Neuronal stem cell (in vitro differentiated cells): Measurements from ENCODE around the gene MGAT5B.

Source experiments
- DNase-seq: peaks from one replicate; pipeline ENCODE4 v3.0.0-alpha.2; 2013; ENCODE audit warnings: low spot score
- H2AFZ ChIP-seq: one replicate; pipeline ENCODE4 v1.6.1; 2013; ENCODE audit warnings: mild to moderate bottlenecking, low read length, inconsistent platforms
- H2AK5ac ChIP-seq: 2 replicates; pipeline ENCODE4 v1.6.1; 2013; ENCODE audit warnings: low read depth, mild to moderate bottlenecking, inconsistent platforms, low read length, moderate library complexity, mixed read lengths
- H2BK120ac ChIP-seq: 2 replicates; pipeline ENCODE4 v1.6.1; 2013; ENCODE audit warnings: low read depth, mild to moderate bottlenecking, inconsistent platforms, low read length, moderate library complexity, mixed read lengths
- H2BK12ac ChIP-seq: one replicate; pipeline ENCODE4 v1.6.1; 2013; ENCODE audit warnings: low read length, inconsistent platforms
- H2BK15ac ChIP-seq: 2 replicates; pipeline ENCODE4 v1.6.1; 2013; ENCODE audit warnings: mild to moderate bottlenecking, low read length, inconsistent platforms, mixed read lengths
- H2BK5ac ChIP-seq: one replicate; pipeline ENCODE4 v1.6.1; 2013; ENCODE audit warnings: inconsistent platforms, mild to moderate bottlenecking, low read length, moderate library complexity
- H3K14ac ChIP-seq: one replicate; pipeline ENCODE4 v1.6.1; 2013; ENCODE audit warnings: low read length, inconsistent platforms
- H3K18ac ChIP-seq: 2 replicates; pipeline ENCODE4 v1.6.1; 2013; ENCODE audit warnings: low read length, inconsistent platforms
- H3K23ac ChIP-seq: 2 replicates; pipeline ENCODE4 v1.6.1; 2013; ENCODE audit warnings: low read depth, mild to moderate bottlenecking, mixed read lengths, low read length, inconsistent platforms; ENCODE audit not compliant: poor library complexity
- H3K27ac ChIP-seq: replicated peaks from 3 replicates; pipeline ENCODE4 v1.5.1; 2013; ENCODE audit warnings: low read length, inconsistent platforms
- H3K27me3 ChIP-seq, 3 experiments: 2 replicates each; pipeline ENCODE4 v1.6.1; 2013; ENCODE audit warnings: low read length in 3 of 3, mild to moderate bottlenecking in 2 of 3, inconsistent platforms in 1 of 3, low read depth in 1 of 3, mixed read lengths in 1 of 3, moderate library complexity in 1 of 3; ENCODE audit not compliant: control insufficient read depth in 3 of 3, insufficient read depth in 3 of 3
- H3K36me3 ChIP-seq, 2 donors: replicated peaks in 1 of 2; 2 replicates each; pipeline ENCODE4 v1.6.1; 2013; ENCODE audit warnings: low read length in 2 of 2; ENCODE audit not compliant: control insufficient read depth in 2 of 2, insufficient read depth in 2 of 2
- H3K4ac ChIP-seq: 2 replicates; pipeline ENCODE4 v1.6.1; 2013; ENCODE audit warnings: inconsistent platforms, mild to moderate bottlenecking, low read length, moderate library complexity
- H3K4me1 ChIP-seq, 2 donors: 1 replicate in 1 of 2; 2 replicates in 1 of 2; pipeline ENCODE4 v1.6.1; 2013; ENCODE audit warnings: low read length in 2 of 2, low read depth in 1 of 2; ENCODE audit not compliant: control insufficient read depth in 2 of 2, insufficient read depth in 1 of 2
- H3K4me2 ChIP-seq: one replicate; pipeline ENCODE4 v1.6.1; 2013; ENCODE audit warnings: mild to moderate bottlenecking, low read length, inconsistent platforms; ENCODE audit not compliant: insufficient read depth, poor library complexity, severe bottlenecking
- H3K4me3 ChIP-seq, 2 donors: 2 replicates each; pipeline ENCODE4 v1.5.1; 2013; ENCODE audit warnings: low read length in 2 of 2, mild to moderate bottlenecking in 2 of 2, inconsistent platforms in 1 of 2, moderate library complexity in 1 of 2
- H3K79me1 ChIP-seq: one replicate; pipeline ENCODE4 v1.6.1; 2013; ENCODE audit warnings: low read depth, mild to moderate bottlenecking, inconsistent platforms, low read length, moderate library complexity
- H3K9ac ChIP-seq: one replicate; pipeline ENCODE4 v1.6.1; 2013; ENCODE audit warnings: mild to moderate bottlenecking, low read depth, low read length, inconsistent platforms; ENCODE audit not compliant: poor library complexity
- H3K9me3 ChIP-seq, 2 donors: replicated peaks in 1 of 2; 2 replicates each; pipeline versions ENCODE3 to v1.6.1; 2013; ENCODE audit warnings: low read length in 2 of 2, mild to moderate bottlenecking in 2 of 2, inconsistent platforms in 1 of 2, low read depth in 1 of 2, mixed read lengths in 1 of 2, moderate library complexity in 1 of 2; ENCODE audit not compliant: control insufficient read depth in 2 of 2, insufficient read depth in 1 of 2
- H4K8ac ChIP-seq: one replicate; pipeline ENCODE4 v1.6.1; 2013; ENCODE audit warnings: low read depth, mild to moderate bottlenecking, inconsistent platforms, low read length, moderate library complexity
- H4K91ac ChIP-seq: one replicate; pipeline ENCODE4 v1.6.1; 2013; ENCODE audit warnings: low read length, low read depth, mild to moderate bottlenecking, inconsistent platforms; ENCODE audit not compliant: poor library complexity
- WGBS, 2 donors: extraction: QIAGEN DNeasy Blood & Tissue Kit; methylation state at CpG; one replicate each; pipeline ENCODE4 v1.1.7; 2013; ENCODE audit warnings: missing lambda C conversion rate in 2 of 2, mixed read lengths in 1 of 2; ENCODE audit not compliant: insufficient read length in 2 of 2, insufficient replicate concordance in 1 of 2; ENCODE audit errors: extremely low coverage in 2 of 2; 5-methylcytosine and 5-hydroxymethylcytosine counted together

The MGAT5B gene

DNA sequence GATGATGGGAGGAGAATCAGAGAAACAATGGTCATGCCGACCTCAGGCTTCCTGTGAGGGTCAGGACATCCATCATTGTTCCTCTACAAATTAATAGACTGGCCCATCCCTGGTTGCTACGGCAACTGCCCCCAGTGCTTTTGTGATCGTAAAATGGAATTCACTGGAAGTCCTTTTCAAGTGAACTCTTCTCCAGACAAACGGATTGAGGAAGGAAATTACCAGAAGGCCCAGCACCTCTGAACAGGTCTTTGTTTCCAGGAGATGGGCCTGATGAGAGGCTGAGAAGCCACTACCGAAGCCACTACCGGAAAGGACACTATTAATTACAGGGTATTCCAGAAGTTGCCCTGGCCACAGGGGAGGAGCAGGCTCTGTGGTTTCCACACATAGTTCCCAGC lies 126.0 kb downstream of the MGAT5B start:
- Histone ChIP-seq H3K27me3 (no peaks in the 10 kb centered on the region), H2BK120ac (no peak overlapping the region), H3K4ac (no peak overlapping the region), H3K27ac (peak overlapping the region; percentile 95), H2BK5ac (peak overlapping the region; percentile 4), H3K14ac (no peak overlapping the region), H2AFZ (peak overlapping the region; percentile 27), H2AK5ac (no peak overlapping the region), H3K9ac (no peak overlapping the region), H3K36me3 (no peaks in the 10 kb centered on the region), H4K8ac (no peak overlapping the region), H3K18ac (no peak overlapping the region), H3K23ac (no peak overlapping the region), H3K4me1 (peaks cover 37 to 40% of the 10 kb centered on the region in 2 donors), H3K4me3 (no peak overlapping the region), H2BK12ac (no peak overlapping the region), H4K91ac (no peak overlapping the region), H3K4me2 (no peak overlapping the region), H2BK15ac (no peak overlapping the region), H3K79me1 (no peaks in the 10 kb centered on the region), H3K9me3 (no peaks in the 10 kb centered on the region)
- WGBS, 2 donors = no CpG with 5 or more reads among the region's 6 CpGs
- peak; percentile 46 for DNase-seq

DNA sequence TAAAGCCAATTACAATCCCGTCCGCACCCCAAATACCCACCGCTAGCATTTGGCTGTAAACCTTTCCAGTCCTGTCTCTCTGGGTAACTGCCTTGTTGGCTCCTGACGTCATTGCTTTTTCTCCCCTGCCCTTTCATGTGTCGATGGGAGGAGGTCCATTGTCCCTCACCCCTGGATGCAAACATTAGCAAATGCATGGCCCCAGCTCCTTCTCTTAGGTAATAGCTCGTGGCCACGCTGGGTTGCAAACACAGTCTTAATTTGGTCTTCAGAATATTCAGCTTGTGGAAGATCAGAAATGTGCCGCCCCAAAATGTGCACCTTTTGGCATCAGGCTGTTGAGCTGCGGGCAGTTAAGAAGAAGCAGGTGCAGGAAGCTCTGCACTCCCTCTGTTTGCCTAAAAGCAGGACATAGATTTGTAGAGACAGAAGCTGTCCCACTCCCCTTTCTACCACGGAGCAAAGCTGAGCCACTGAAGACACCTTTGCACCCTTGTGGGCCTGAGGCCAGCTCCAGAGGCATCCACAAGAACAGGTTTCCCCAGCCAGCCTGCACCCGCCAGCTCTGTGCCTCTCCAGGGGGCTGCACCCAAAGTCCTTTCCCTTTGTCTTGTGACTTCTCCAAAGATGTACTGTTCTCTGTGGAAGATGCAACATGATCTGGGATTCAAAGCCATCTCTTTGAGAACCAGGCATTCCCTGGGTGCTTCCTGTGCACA lies 127.3 kb downstream of the MGAT5B start:
- Histone ChIP-seq H2BK15ac (peak overlapping the region; percentile 88), H2AK5ac (peak overlapping the region; percentile 86), H3K14ac (no peak overlapping the region), H4K8ac (no peak overlapping the region), H2AFZ (peak overlapping the region; percentile 42), H4K91ac (no peak overlapping the region), H2BK12ac (peak overlapping the region; percentile 87), H3K36me3 (no peaks in the 10 kb centered on the region), H3K79me1 (no peaks in the 10 kb centered on the region), H3K27ac (peak overlapping the region; percentile 95), H2BK120ac (peak overlapping the region; percentile 56), H3K4ac (peak overlapping the region; percentile 77), H3K4me2 (no peak overlapping the region), H3K4me1 (peaks cover 37 to 40% of the 10 kb centered on the region in 2 donors), H3K18ac (peak overlapping the region; percentile 93), H3K9me3 (no peaks in the 10 kb centered on the region), H3K23ac (no peak overlapping the region), H3K27me3 (no peaks in the 10 kb centered on the region), H3K9ac (no peak overlapping the region), H3K4me3 (no peak overlapping the region), H2BK5ac (no peak overlapping the region)
- DNase-seq = no peak
- no CpG with 5 or more reads among the region's 11 CpGs for WGBS, 2 donors

DNA sequence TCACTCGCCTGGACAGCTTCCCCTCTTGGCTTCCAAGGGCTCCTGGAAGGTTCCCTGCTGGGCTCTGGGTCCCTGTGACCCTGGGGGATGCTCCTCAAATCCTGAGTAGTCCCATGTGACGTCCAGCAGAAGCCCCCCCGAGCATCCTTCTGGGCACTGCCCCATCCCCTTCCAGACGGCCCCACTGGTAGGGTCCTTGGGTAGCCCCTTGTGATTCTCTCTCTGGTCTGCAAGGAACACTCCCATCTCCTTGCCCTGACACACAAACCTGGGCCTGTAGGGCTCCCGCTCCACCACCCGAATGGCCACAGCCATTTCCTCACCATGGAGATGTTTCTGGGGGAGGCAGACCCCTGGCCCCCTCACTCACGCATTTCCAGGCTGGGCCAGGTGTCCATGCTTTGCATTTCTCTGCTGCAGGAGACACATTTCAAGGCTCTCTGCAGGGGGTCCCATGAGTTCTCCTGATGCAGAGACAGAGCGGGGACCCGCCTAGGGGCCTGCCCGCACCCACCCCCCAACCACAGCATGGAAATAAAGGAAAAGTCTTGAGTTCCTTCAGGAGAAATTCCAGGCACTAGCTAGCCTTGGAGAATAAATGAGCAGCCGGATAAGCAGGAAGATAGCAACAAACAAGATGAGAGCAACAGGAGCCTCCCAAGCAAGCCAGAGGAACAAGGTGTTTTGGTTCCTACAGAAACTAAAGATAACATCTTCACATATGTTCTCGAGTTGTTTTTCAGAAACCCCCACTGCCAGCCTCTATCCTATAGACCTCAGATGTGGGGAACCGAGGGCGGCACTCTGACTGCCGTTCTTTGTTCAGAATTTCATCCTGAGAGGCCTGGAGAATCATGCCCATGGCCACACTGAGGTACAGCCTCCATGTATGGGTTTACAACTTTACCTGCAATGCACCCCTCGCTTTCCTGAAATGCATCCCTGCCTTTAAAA lies 128.8 kb downstream of the MGAT5B start:
- Histone ChIP-seq H2BK15ac (peak overlapping the region; percentile 14), H3K27ac (no peak overlapping the region), H3K4me2 (no peak overlapping the region), H2BK120ac (no peak overlapping the region), H2AK5ac (peak overlapping the region; percentile 81), H3K27me3 (no peaks in the 10 kb centered on the region), H2BK5ac (peak overlapping the region; percentile 17), H4K8ac (no peak overlapping the region), H2BK12ac (no peak overlapping the region), H3K4me3 (no peak overlapping the region), H3K4me1 (peaks cover 41 to 42% of the 10 kb centered on the region in 2 donors), H3K4ac (no peak overlapping the region), H3K36me3 (no peaks in the 10 kb centered on the region), H3K14ac (no peak overlapping the region), H3K79me1 (no peaks in the 10 kb centered on the region), H4K91ac (no peak overlapping the region), H2AFZ (no peak overlapping the region), H3K9me3 (no peaks in the 10 kb centered on the region), H3K23ac (no peak overlapping the region), H3K9ac (no peak overlapping the region), H3K18ac (peak overlapping the region; percentile 81)
- DNase-seq = no peak
- WGBS, 2 donors = no CpG with 5 or more reads among the region's 16 CpGs

DNA sequence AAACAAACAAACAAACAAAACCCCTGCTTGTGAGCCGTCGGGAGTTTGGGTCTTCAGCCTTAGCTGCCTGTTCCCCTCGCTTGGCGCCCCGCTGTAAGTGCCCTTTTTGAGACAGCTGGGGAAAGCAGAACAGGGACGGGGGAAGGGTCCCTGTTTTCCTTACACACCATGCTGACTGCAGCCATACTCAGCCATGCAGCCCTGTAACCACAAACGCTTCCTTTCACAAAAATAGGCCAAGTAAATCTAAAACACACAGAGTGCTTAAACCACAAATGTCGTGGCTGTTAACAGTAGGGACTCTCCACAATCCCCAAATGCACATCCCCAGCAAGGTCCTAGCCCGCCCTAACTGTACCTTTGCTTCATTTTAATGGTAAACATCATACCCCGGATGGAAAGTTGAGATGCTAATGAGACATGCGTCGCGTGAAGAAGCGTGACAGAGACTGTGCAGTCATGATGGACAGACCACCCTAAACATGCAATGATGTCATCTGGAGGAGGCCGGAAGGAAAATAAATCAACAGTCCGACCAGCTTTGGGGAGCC lies 129.9 kb downstream of the MGAT5B start:
- Histone ChIP-seq H2AK5ac (no peak overlapping the region), H3K23ac (no peak overlapping the region), H3K27me3 (no peaks in the 10 kb centered on the region), H3K4me2 (no peak overlapping the region), H2AFZ (no peak overlapping the region), H2BK120ac (no peak overlapping the region), H3K9ac (no peak overlapping the region), H2BK5ac (no peak overlapping the region), H3K4me3 (no peak overlapping the region), H3K79me1 (no peaks in the 10 kb centered on the region), H3K27ac (no peak overlapping the region), H3K9me3 (no peaks in the 10 kb centered on the region), H3K14ac (no peak overlapping the region), H4K8ac (no peak overlapping the region), H2BK15ac (no peak overlapping the region), H2BK12ac (peak overlapping the region; percentile 65), H3K4ac (no peak overlapping the region), H3K4me1 (peaks cover 47 to 48% of the 10 kb centered on the region in 2 donors), H4K91ac (no peak overlapping the region), H3K36me3 (no peaks in the 10 kb centered on the region), H3K18ac (peak overlapping the region; percentile 74)
- WGBS, 2 donors = no CpG with 5 or more reads among the region's 16 CpGs
- no peak for DNase-seq
